DMS79 treated with DMSO at 0.1 percent for 48 hours (cell line): ENCODE data around the gene ARHGEF33.
"Not testable (repeated sequence)": the region's sequence is repeated elsewhere in the genome, so short reads cannot be mapped to it uniquely, and the experiment has no call there.

Experiments used
- DNase-seq: peaks from one replicate; lab custom pipeline; 2025; lab: John Stamatoyannopoulos, UW

Gene ARHGEF33

GRCh38 chr2:38909872-38910271 is 20.2 kb downstream of the ARHGEF33 start:
- DNase-seq, result no peak

GRCh38 chr2:38911191-38911590 is 21.5 kb downstream of the ARHGEF33 start:
- DNase-seq, result no peak

GRCh38 chr2:38912619-38913018 is 22.9 kb downstream of the ARHGEF33 start:
- no peak for DNase-seq

GRCh38 chr2:38922389-38922788 is 32.7 kb downstream of the ARHGEF33 start:
- DNase-seq, result no peak

GRCh38 chr2:38922902-38923301 is 33.2 kb downstream of the ARHGEF33 start:
- DNase-seq, result no peak

GRCh38 chr2:38925982-38926381 is 36.3 kb downstream of the ARHGEF33 start:
- DNase-seq, result no peak

GRCh38 chr2:38930600-38930999 is 40.9 kb downstream of the ARHGEF33 start:
- no peak for DNase-seq

GRCh38 chr2:38932586-38932985 is 42.9 kb downstream of the ARHGEF33 start:
- no peak for DNase-seq

GRCh38 chr2:38933653-38934052 is 44.0 kb downstream of the ARHGEF33 start:
- DNase-seq, result no peak

- DNase-seq, result no peak
These were observed 45.1 kb downstream of the ARHGEF33 start for GRCh38 chr2:38934742-38935141.

GRCh38 chr2:38935568-38936172 is 46.0 kb downstream of the ARHGEF33 start:
- DNase-seq, result no peak

- DNase-seq, result not testable (repeated sequence)
These were observed 46.8 kb downstream of the ARHGEF33 start for GRCh38 chr2:38936516-38936915.

- no peak for DNase-seq
These were observed 47.9 kb downstream of the ARHGEF33 start for GRCh38 chr2:38937548-38937947.

- no peak for DNase-seq
These were observed 51.1 kb downstream of the ARHGEF33 start for GRCh38 chr2:38940746-38941145.

GRCh38 chr2:38943784-38944183 is 54.1 kb downstream of the ARHGEF33 start:
- no peak for DNase-seq

- DNase-seq, result no peak
These were observed 55.7 kb downstream of the ARHGEF33 start for GRCh38 chr2:38945372-38945771.

GRCh38 chr2:38945911-38946310 is 56.2 kb downstream of the ARHGEF33 start:
- no peak for DNase-seq

GRCh38 chr2:38947241-38948239 is 57.9 kb downstream of the ARHGEF33 start:
- DNase-seq, result peak; percentile 23

- DNase-seq, result no peak
These were observed 58.8 kb downstream of the ARHGEF33 start for GRCh38 chr2:38948387-38948882.

- DNase-seq, result no peak
These were observed 59.3 kb downstream of the ARHGEF33 start for GRCh38 chr2:38948995-38949394.

- no peak for DNase-seq
These were observed 62.1 kb downstream of the ARHGEF33 start for GRCh38 chr2:38951766-38952165.

- DNase-seq, result no peak
These were observed 68.3 kb downstream of the ARHGEF33 start for GRCh38 chr2:38957972-38958371.

GRCh38 chr2:38959466-38959865 is 69.8 kb downstream of the ARHGEF33 start:
- DNase-seq, result no peak
